Ishikawa (cell line): ENCODE results near the gene CCDC50.

Experiments
- CEBPB ChIP-seq: IDR thresholded peaks from 2 replicates; pipeline ENCODE4 v1.6.1; 2012
- CREB1 ChIP-seq: IDR thresholded peaks from 2 replicates; pipeline ENCODE4 v1.6.1; 2012; ENCODE audit warnings: low read depth
- EGR1 ChIP-seq: IDR thresholded peaks from 2 replicates; pipeline ENCODE4 v1.6.1; 2012
- EP300 ChIP-seq: IDR thresholded peaks from 2 replicates; pipeline ENCODE4 v1.6.1; 2012; ENCODE audit warnings: borderline replicate concordance
- FOXM1 ChIP-seq: IDR thresholded peaks from 2 replicates; pipeline ENCODE4 v1.6.1; 2012; ENCODE audit warnings: low read depth, borderline replicate concordance
- MAX ChIP-seq: IDR thresholded peaks from 2 replicates; pipeline ENCODE4 v1.6.1; 2012
- NFIC ChIP-seq: IDR thresholded peaks from 2 replicates; pipeline ENCODE4 v1.6.1; 2012
- RAD21 ChIP-seq: IDR thresholded peaks from 2 replicates; pipeline ENCODE4 v1.6.1; 2012; ENCODE audit warnings: low read depth
- REST ChIP-seq: IDR thresholded peaks from 2 replicates; pipeline ENCODE4 v1.6.1; 2012; ENCODE audit warnings: low read depth, mild to moderate bottlenecking
- TAF1 ChIP-seq: IDR thresholded peaks from 2 replicates; pipeline ENCODE4 v1.6.1; 2012; ENCODE audit warnings: low read depth, mild to moderate bottlenecking
- TCF12 ChIP-seq: IDR thresholded peaks from 2 replicates; pipeline ENCODE4 v1.6.1; 2012; ENCODE audit warnings: low read depth
- TEAD4 ChIP-seq: IDR thresholded peaks from 2 replicates; pipeline ENCODE4 v1.6.1; 2012
- USF1 ChIP-seq: IDR thresholded peaks from 2 replicates; pipeline ENCODE4 v1.6.1; 2012
- YY1 ChIP-seq: IDR thresholded peaks from 2 replicates; pipeline ENCODE4 v1.6.1; 2012; ENCODE audit warnings: low read depth
- ZBTB7A ChIP-seq: IDR thresholded peaks from 2 replicates; pipeline ENCODE4 v1.6.1; 2012; ENCODE audit warnings: low read depth

Gene CCDC50

GRCh38 chr3:191425322-191425734, 96.1 kb downstream of the CCDC50 start:
- no peak for TF ChIP-seq REST
- no peak for TF ChIP-seq USF1
- no peak for TF ChIP-seq EP300
- no peak for TF ChIP-seq CREB1
- no peak for TF ChIP-seq TAF1
- no peak for TF ChIP-seq YY1
- no peak for TF ChIP-seq ZBTB7A
- TF ChIP-seq RAD21, result no peak
- no peak for TF ChIP-seq TCF12
- TF ChIP-seq TEAD4, result no peak
- TF ChIP-seq MAX, result no peak
- TF ChIP-seq FOXM1, result no peak
- TF ChIP-seq NFIC, result no peak
- no peak for TF ChIP-seq CEBPB
- TF ChIP-seq EGR1, result no peak

GRCh38 chr3:191426311-191426710, 97.1 kb downstream of the CCDC50 start:
- TF ChIP-seq CREB1 (no peak), TEAD4 (no peak), RAD21 (no peak), YY1 (no peak), EP300 (no peak), NFIC (no peak), MAX (no peak), CEBPB (no peak), EGR1 (no peak), REST (no peak), TAF1 (no peak), USF1 (no peak), FOXM1 (no peak)

GRCh38 chr3:191428177-191428576, 99.0 kb downstream of the CCDC50 start:
- TF ChIP-seq RAD21 (no peak), USF1 (no peak), MAX (no peak), TEAD4 (no peak), EGR1 (no peak), REST (no peak), CREB1 (no peak), NFIC (no peak), ZBTB7A (no peak), FOXM1 (no peak), TAF1 (no peak), YY1 (no peak), TCF12 (no peak)

- TF ChIP-seq ZBTB7A, result no peak
- TF ChIP-seq TAF1, result no peak
- TF ChIP-seq FOXM1, result no peak
- no peak for TF ChIP-seq CEBPB
- TF ChIP-seq MAX, result no peak
- no peak for TF ChIP-seq EP300
- no peak for TF ChIP-seq USF1
- no peak for TF ChIP-seq CREB1
Measured at GRCh38 chr3:191430103-191430502, 100.9 kb downstream of the CCDC50 start.
